ENCODE measurements around the gene MFAP3L. TPM values are rescaled to one million over a fixed set of nuclear protein-coding genes. Genes with fewer than 3 reads are reported as not detected.
"Not testable (repeated sequence)": the region's sequence is repeated elsewhere in the genome, so short reads cannot be mapped to it uniquely, and the experiment has no call there.

Gene MFAP3L
- total RNA-seq = 1 to 10 TPM in 1 of 2 donors, under 1 TPM in 1; 0.86 to 2.1 TPM

DNA sequence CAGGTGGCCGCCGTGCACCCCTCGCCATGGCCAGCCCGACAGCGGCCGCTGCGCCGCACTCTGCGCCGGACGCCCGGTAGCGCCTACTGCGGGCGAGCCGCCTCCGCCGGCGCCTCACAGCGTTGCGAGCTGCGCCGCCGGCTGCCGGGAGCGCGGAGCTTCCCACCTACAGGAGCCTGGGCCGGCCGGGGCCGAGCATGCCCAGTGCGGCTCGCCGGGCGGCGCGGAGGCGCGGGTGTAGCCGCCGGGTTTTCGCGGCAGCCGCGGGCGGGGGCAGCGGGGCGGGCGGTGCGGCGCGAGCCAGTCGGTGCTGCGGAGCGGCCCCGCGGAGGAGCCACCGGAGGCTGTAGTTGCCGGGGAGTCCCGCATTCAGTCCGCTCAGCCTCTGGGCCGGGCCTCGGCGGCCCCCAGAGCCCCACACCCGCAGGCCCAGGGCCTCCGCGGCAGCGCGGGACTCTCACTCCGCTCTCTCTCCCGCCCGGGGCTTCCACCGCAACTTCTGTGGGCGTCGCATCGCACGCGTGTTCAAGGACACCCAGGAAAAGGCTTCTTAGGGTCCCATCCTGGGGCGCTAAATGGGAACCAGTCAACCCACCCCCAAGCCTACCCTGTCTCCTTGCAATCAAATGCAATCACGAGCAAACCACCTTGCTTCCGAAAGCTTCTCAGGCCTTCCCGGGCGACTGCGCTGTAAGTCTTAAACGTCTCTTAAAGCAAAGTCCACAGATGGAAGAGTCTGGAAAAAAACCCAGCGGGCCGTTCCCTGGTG is at the start of gene MFAP3L:
MFAP3L (minus strand) TSS at position 143 of the 769 bp plus-strand sequence. CDS start 20,518 bp downstream, outside the sequence.
- DNase-seq (ENCODE audit: low spot score in 2 of 2) (peak; percentile 86 to 88), ATAC-seq (peak; percentile 85 to 88)
- Mint-ChIP-seq H3K36me3 (peaks cover 10 to 11% of the 10 kb centered on the region in 2 donors), H3K9me3 (no peaks in the 10 kb centered on the region), H3K27ac (peak within 1 kb of the TSS; percentile 82 to 98)

GRCh38 chr4:170071196-170071595 is 45.0 kb upstream of the MFAP3L start:
- no peaks in the 10 kb centered on the region for H3K36me3 Mint-ChIP-seq
- no peaks in the 10 kb centered on the region for H3K9me3 Mint-ChIP-seq
- no peak for ATAC-seq
- DNase-seq (ENCODE audit: low spot score in 2 of 2) = no peak
- H3K27ac Mint-ChIP-seq = no peak overlapping the region

GRCh38 chr4:170068438-170069128 is 42.4 kb upstream of the MFAP3L start:
- H3K27ac Mint-ChIP-seq = no peak overlapping the region
- no peaks in the 10 kb centered on the region for H3K36me3 Mint-ChIP-seq
- H3K9me3 Mint-ChIP-seq = no peaks in the 10 kb centered on the region
- DNase-seq (ENCODE audit: low spot score in 2 of 2) = no peak
- no peak for ATAC-seq

- Mint-ChIP-seq H3K36me3 (no peaks in the 10 kb centered on the region), H3K9me3 (no peaks in the 10 kb centered on the region)
- ATAC-seq = no peak
These were observed 33.2 kb upstream of the MFAP3L start for GRCh38 chr4:170059421-170059820.

DNA sequence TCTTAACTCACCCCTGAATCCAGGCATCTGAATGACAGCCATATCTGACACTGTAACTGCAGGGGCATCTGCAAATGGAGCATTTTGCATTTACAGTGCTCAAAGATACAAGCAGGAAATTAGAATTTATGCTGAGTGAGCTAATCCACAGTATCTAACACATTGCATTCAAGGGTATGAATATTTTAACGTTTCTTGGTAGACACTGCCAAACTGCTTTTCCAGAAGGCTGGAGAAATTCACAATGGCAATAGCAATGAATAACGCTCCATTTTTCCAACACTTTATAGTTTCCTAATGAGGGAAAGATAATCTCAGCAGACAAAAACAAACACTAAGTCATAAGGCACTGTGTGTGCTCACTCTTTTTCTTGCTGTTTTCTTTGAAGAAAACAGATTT is 32.6 kb upstream of the MFAP3L start:
- H3K36me3 Mint-ChIP-seq = no peaks in the 10 kb centered on the region
- H3K27ac Mint-ChIP-seq = no peak overlapping the region
- ATAC-seq = no peak
- DNase-seq (ENCODE audit: low spot score in 2 of 2) = no peak
- H3K9me3 Mint-ChIP-seq = no peaks in the 10 kb centered on the region

More at GRCh38 chr4:170059421-170059820, 33.2 kb upstream of the MFAP3L start:
- no peak for DNase-seq (ENCODE audit: low spot score in 2 of 2)
- no peak overlapping the region for H3K27ac Mint-ChIP-seq

GRCh38 chr4:170057866-170058265 is 31.7 kb upstream of the MFAP3L start:
- Mint-ChIP-seq H3K9me3 (no peaks in the 10 kb centered on the region), H3K27ac (no peak overlapping the region), H3K36me3 (no peaks in the 10 kb centered on the region)
- ATAC-seq (no peak), DNase-seq (ENCODE audit: low spot score in 2 of 2) (no peak)

- no peaks in the 10 kb centered on the region for H3K36me3 Mint-ChIP-seq
- no peak overlapping the region for H3K27ac Mint-ChIP-seq
- no peaks in the 10 kb centered on the region for H3K9me3 Mint-ChIP-seq
- no peak for DNase-seq (ENCODE audit: low spot score in 2 of 2)
- ATAC-seq = no peak
These were observed 26.7 kb upstream of the MFAP3L start for GRCh38 chr4:170052919-170053318.

DNA sequence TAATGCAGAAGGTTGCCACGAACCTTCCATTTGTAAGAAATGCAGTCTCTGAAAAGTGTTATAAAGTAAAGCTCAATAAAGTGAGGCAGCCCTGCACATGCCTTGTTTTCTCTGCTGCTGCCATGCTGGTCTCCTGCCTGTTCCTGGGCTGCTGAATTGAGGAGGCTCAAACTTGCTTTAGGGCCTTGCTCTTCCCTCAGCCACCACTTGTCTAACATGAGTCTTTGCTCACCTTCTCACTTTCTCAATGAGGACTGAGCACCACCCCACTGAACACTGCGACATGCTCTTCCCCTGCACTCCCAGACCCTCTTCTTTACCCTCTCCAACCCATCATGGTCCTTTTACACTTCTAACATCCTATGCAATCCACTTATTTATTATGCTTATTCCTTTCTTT is 25.2 kb upstream of the MFAP3L start:
- Mint-ChIP-seq H3K9me3 (no peaks in the 10 kb centered on the region), H3K27ac (no peak overlapping the region), H3K36me3 (no peaks in the 10 kb centered on the region)
- DNase-seq (ENCODE audit: low spot score in 2 of 2) = no peak
- ATAC-seq = no peak

DNA sequence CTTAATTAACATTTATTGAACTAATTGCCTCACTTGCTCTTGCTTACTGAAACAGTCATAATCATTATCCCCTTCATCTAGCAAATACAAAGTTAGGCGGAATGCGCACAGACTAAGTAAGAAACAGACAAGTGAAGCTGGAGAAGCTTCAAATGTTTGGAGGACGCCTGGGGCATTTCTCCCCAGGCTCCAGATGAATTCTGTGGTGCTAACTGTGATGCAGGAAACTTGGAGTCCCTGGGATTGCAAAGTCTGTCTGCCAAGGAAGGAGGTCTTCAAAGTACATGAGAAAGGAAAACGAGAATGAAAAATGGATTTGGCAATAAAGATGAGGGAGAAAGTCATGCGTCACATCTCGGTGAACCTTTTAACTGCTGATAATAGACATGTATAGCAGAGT is 23.6 kb upstream of the MFAP3L start:
- Mint-ChIP-seq H3K27ac (no peak overlapping the region), H3K9me3 (no peaks in the 10 kb centered on the region), H3K36me3 (no peaks in the 10 kb centered on the region)
- ATAC-seq = no peak
- no peak for DNase-seq (ENCODE audit: low spot score in 2 of 2)

DNA sequence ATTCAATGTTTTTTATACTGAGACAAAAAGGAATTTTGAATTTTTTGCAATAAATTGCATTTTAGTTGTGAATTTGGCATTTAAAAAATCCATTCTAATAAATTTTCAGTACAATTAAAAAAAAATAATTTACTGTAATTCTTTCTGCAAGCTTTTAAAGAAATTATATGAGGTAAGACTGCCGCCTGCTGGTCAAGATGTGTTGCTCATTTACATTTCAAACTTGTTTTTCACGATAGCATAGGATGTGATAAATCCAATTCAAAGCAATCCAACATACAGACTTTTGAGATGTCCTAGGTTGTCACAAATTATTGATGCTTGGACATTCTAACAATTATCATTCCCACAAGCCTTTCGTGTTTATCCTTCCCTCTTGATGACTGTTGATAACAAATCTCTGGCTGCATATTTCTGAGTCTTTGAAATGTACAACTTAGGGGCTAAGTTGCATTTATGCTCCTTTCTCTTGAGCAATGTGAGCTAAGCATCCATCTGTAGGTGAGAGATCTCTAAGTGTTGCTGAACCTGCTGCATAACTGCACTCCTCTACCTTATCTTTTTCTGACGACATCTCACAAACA is 21.7 kb upstream of the MFAP3L start:
- DNase-seq (ENCODE audit: low spot score in 2 of 2) = peak in 1 of 2 donors; percentile 52
- Mint-ChIP-seq H3K36me3 (no peaks in the 10 kb centered on the region), H3K9me3 (no peaks in the 10 kb centered on the region), H3K27ac (no peak overlapping the region)
- no peak for ATAC-seq

DNA sequence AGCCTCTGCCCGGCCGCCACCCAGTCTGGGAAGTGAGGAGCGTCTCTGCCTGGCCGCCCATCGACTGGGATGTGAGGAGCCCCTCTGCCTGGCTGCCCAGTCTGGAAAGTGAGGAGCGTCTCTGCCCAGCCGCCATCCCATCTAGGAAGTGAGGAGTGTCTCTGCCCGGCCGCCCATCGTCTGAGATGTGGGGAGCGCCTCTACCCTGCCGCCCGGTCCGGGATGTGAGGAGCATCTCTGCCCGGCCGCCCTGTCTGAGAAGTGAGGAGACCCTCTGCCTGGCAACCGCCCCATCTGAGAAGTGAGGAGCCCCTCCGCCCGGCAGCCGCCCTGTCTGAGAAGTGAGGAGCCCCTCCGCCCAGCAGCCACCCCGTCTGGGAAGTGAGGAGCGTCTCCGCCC is 20.0 kb upstream of the MFAP3L start:
- H3K27ac Mint-ChIP-seq; ATAC-seq; DNase-seq (ENCODE audit: low spot score in 2 of 2); H3K36me3 Mint-ChIP-seq; H3K9me3 Mint-ChIP-seq: not testable (repeated sequence)

GRCh38 chr4:170040031-170040680 is 14.0 kb upstream of the MFAP3L start:
- Mint-ChIP-seq H3K36me3 (no peaks in the 10 kb centered on the region), H3K27ac (no peak overlapping the region), H3K9me3 (no peaks in the 10 kb centered on the region)
- ATAC-seq = no peak
- DNase-seq (ENCODE audit: low spot score in 2 of 2) = no peak

GRCh38 chr4:170038769-170039168 is 12.6 kb upstream of the MFAP3L start:
- Mint-ChIP-seq H3K27ac (no peak overlapping the region), H3K36me3 (no peaks in the 10 kb centered on the region), H3K9me3 (no peaks in the 10 kb centered on the region)
- ATAC-seq = no peak
- DNase-seq (ENCODE audit: low spot score in 2 of 2) = no peak

DNA sequence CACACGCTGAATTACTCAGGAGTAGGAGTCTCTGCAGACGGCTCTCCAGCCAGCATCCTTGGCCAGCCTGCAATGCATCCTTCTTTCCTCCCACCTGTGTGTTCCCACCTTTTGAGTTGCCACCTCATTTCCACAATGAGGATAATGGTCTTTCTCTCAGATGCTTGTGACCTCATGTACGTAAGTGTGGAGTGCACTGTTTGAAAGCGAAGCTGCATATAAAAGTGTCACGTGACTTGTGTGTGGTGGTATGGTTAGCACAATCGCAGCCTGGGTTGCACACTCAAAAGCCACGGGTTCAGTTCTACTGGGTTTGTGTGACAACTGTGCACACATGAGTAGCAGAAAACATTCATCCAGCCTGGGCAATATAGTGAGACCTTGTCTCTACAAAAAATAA is 12.0 kb upstream of the MFAP3L start:
- Mint-ChIP-seq H3K9me3 (no peaks in the 10 kb centered on the region), H3K36me3 (no peaks in the 10 kb centered on the region), H3K27ac (no peak overlapping the region)
- DNase-seq (ENCODE audit: low spot score in 2 of 2) = no peak
- no peak for ATAC-seq

DNA sequence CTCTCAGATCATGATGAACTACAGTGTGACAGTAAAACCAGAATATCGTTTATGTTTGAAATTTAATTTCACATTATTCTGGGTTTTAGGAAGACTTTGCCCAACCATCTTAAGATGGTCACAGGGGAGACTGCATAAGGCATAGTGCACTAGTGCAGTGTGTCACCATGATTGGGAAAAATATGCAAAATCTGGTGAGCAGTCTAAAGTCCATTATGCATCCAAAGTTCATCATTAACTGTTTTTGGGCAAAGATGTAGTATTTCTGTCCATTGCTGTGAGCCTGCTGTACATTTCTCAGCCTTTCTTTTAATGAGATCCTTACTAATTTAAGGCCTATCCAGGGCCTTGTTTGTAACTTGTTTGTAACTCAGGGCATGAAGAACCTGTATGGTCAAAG is 11.3 kb upstream of the MFAP3L start:
- Mint-ChIP-seq H3K36me3 (no peaks in the 10 kb centered on the region), H3K27ac (no peak overlapping the region), H3K9me3 (no peaks in the 10 kb centered on the region)
- no peak for ATAC-seq
- no peak for DNase-seq (ENCODE audit: low spot score in 2 of 2)

GRCh38 chr4:170035845-170036244 is 9.7 kb upstream of the MFAP3L start:
- no peak for ATAC-seq
- no peaks in the 10 kb centered on the region for H3K36me3 Mint-ChIP-seq
- DNase-seq (ENCODE audit: low spot score in 2 of 2) = no peak
- H3K27ac Mint-ChIP-seq = no peak overlapping the region
- H3K9me3 Mint-ChIP-seq = no peaks in the 10 kb centered on the region

- Mint-ChIP-seq H3K36me3 (no peaks in the 10 kb centered on the region), H3K27ac (no peak overlapping the region), H3K9me3 (no peaks in the 10 kb centered on the region)
- no peak for DNase-seq (ENCODE audit: low spot score in 2 of 2)
- ATAC-seq = no peak
These were observed 9.0 kb upstream of the MFAP3L start for GRCh38 chr4:170035231-170035630.

All from activated naive CD4-positive, alpha-beta T cell treated with anti-CD3 and anti-CD28 coated beads, Interleukin-2, amount 50 U/mL, for 72 hours (primary cell).